Smooth muscle cell (in vitro differentiated cells): ENCODE results near the gene SEPTIN10. TPM values are rescaled to one million over a fixed set of nuclear protein-coding genes. Genes with fewer than 3 reads are reported as not detected.

ENCODE experiments used
- DNase-seq: peaks from one replicate; lab custom pipeline; 2025; ENCODE audit not compliant: unreplicated experiment; lab: John Stamatoyannopoulos, UW
- H2AFZ ChIP-seq: fragments of 200-600 bp; sonication (generic); 2 replicates; pipeline ENCODE4 v1.6.0; 2016; ENCODE audit warnings: antibody characterized with exemption, low read depth, mild to moderate bottlenecking
- H3F3A ChIP-seq: fragments of 200-600 bp; sonication (generic); 2 replicates; pipeline ENCODE4 v1.6.0; 2017; ENCODE audit warnings: antibody characterized with exemption, low read depth
- H3K27ac ChIP-seq: fragments of 200-600 bp; sonication (generic); 2 replicates; pipeline ENCODE4 v1.5.1; 2016; ENCODE audit warnings: low read depth, mild to moderate bottlenecking
- H3K27me3 ChIP-seq: fragments of 200-600 bp; sonication (generic); 2 replicates; pipeline ENCODE4 v1.6.1; 2016; ENCODE audit warnings: low read depth, mild to moderate bottlenecking
- H3K36me3 ChIP-seq: fragments of 200-600 bp; sonication (generic); 2 replicates; pipeline ENCODE4 v1.5.1; 2016; ENCODE audit warnings: low read depth
- H3K4me1 ChIP-seq: fragments of 200-600 bp; sonication (generic); 2 replicates; pipeline ENCODE4 v1.5.1; 2016; ENCODE audit warnings: low read depth
- H3K4me2 ChIP-seq: fragments of 200-600 bp; sonication (generic); 2 replicates; pipeline ENCODE4 v1.6.0; 2016; ENCODE audit warnings: mild to moderate bottlenecking
- H3K4me3 ChIP-seq: fragments of 200-600 bp; sonication (generic); 2 replicates; pipeline ENCODE4 v1.5.1; 2016; ENCODE audit warnings: mild to moderate bottlenecking
- H3K79me2 ChIP-seq: fragments of 200-600 bp; sonication (generic); 2 replicates; pipeline ENCODE4 v1.6.0; 2016; ENCODE audit warnings: low read depth, mild to moderate bottlenecking
- H3K9ac ChIP-seq: fragments of 200-600 bp; sonication (generic); 2 replicates; pipeline ENCODE4 v1.6.0; 2016; ENCODE audit warnings: low read depth
- H3K9me3 ChIP-seq: fragments of 200-600 bp; sonication (generic); replicated peaks from 2 replicates; pipeline ENCODE4 v1.5.1; 2016; ENCODE audit warnings: low read depth
- H4K20me1 ChIP-seq: fragments of 200-600 bp; sonication (generic); 2 replicates; pipeline ENCODE4 v1.6.0; 2016; ENCODE audit warnings: low read depth
- WGBS: methylation state at CpG from one replicate; pipeline ENCODE4 v1.1.7; 2016; ENCODE audit warnings: low lambda C conversion rate; 5-methylcytosine and 5-hydroxymethylcytosine counted together
- polyA plus RNA-seq: library from polyadenylated mRNA; unstranded; fragments of >200 nt; fragmentation: Nextera tagmentation; extraction: Ambion mirVana; gene quantifications from 2 replicates; pipeline ENCODE4 v1.2.1, GENCODE V29; 2016
- total RNA-seq: library from RNA; depleted of rRNA; stranded (reverse); fragments of >200 nt; gene quantifications from 2 replicates; pipeline ENCODE4 v1.2.3, GENCODE V29; 2014
- TF ChIP-seq, protein P1 (sequence below): fragments of 200-600 bp; sonication (generic); IDR thresholded peaks from 2 replicates; pipeline ENCODE4 v1.5.1; 2017; ENCODE audit warnings: borderline replicate concordance, mild to moderate bottlenecking, antibody characterized with exemption; ENCODE audit not compliant: insufficient read depth, poor library complexity, severe bottlenecking

Gene SEPTIN10
- total and polyA plus RNA-seq, 2 experiments from 2014 or later = 39.2 to 92.1 TPM

GRCh38 chr2:109521233-109522062 lies 92.3 kb downstream of the SEPTIN10 start:
- Histone ChIP-seq H2AFZ (no peak overlapping the region), H3K4me1 (no peaks in the 10 kb centered on the region), H3K4me2 (no peak overlapping the region), H3K36me3 (no peaks in the 10 kb centered on the region), H3K79me2 (no peaks in the 10 kb centered on the region), H3K27ac (no peak overlapping the region), H3F3A (no peaks in the 10 kb centered on the region), H4K20me1 (no peaks in the 10 kb centered on the region), H3K27me3 (no peaks in the 10 kb centered on the region), H3K9me3 (no peaks in the 10 kb centered on the region), H3K9ac (no peak overlapping the region), H3K4me3 (no peak overlapping the region)
- 90% methylated on average over 20 of the region's 20 CpGs for WGBS
- no peak for DNase-seq
- TF ChIP-seq, protein P1, sequence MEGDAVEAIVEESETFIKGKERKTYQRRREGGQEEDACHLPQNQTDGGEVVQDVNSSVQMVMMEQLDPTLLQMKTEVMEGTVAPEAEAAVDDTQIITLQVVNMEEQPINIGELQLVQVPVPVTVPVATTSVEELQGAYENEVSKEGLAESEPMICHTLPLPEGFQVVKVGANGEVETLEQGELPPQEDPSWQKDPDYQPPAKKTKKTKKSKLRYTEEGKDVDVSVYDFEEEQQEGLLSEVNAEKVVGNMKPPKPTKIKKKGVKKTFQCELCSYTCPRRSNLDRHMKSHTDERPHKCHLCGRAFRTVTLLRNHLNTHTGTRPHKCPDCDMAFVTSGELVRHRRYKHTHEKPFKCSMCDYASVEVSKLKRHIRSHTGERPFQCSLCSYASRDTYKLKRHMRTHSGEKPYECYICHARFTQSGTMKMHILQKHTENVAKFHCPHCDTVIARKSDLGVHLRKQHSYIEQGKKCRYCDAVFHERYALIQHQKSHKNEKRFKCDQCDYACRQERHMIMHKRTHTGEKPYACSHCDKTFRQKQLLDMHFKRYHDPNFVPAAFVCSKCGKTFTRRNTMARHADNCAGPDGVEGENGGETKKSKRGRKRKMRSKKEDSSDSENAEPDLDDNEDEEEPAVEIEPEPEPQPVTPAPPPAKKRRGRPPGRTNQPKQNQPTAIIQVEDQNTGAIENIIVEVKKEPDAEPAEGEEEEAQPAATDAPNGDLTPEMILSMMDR = no peak

DNA sequence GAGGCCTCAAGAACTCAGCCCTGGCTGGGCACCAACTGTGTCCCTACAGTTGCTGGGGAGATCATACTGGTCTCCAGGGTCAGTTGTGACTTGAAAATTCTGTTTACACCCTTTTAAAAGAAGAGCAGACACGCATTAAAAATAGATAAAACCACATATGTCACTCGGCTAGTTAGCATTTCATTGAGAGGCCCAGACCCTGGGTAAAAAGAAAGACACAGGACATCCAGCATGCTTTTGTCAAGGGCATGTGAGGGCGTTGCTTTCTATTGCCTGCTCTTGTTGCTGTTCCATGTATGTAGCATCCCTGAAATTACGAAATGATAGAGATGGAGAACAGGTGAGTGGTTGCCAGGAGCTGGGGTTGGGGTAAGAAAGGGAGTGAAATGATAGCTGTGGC lies 94.3 kb downstream of the SEPTIN10 start:
- Histone ChIP-seq H3K4me1 (no peaks in the 10 kb centered on the region), H3K36me3 (no peaks in the 10 kb centered on the region), H3K9me3 (no peaks in the 10 kb centered on the region), H3K4me3 (no peak overlapping the region), H3K27ac (no peak overlapping the region), H3F3A (no peaks in the 10 kb centered on the region), H3K79me2 (no peaks in the 10 kb centered on the region), H4K20me1 (no peaks in the 10 kb centered on the region), H2AFZ (no peak overlapping the region), H3K27me3 (no peaks in the 10 kb centered on the region), H3K9ac (no peak overlapping the region), H3K4me2 (no peak overlapping the region)
- WGBS = 82% methylated on average over 4 of the region's 4 CpGs
- DNase-seq = no peak
- TF ChIP-seq, protein P1 = no peak

DNA sequence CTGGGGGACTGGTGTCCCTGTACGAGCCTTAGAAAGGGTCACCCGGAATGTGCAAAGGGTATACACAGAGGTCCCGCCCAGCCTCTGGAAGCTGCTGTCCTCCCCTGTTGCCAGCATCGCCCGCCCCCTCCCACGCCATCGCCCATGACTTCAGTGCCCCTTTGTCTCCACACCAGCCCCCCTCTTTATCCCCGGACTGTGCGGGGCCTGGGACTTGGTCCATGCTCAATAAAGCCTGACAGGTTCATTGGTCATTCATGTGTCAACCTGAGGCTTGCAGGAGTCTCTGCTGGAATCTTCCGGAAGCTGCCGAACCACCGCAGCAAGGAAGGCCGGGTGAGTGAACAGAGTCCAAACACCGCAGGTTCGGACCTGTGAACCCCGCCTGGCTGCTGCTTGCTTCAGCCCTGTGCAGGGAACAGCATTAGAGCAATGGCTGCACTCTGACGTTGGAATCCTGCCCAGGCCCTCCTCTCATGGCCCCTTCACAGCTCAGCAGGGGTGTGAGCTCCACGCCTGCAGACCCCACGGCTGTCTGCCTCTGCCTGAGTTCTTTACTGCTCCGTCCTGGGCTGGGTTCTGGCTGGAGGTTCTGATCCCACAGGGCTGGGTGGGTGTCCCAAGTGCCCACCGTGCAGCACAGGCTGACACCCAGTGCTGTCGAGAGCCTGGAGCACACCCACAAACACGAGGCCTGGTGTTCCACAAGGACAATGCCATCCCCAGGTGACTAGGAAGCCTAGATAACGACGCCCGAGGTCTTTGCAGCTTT lies 96.5 kb downstream of the SEPTIN10 start:
- no peaks in the 10 kb centered on the region for H3K4me1 ChIP-seq
- no peaks in the 10 kb centered on the region for H3K9me3 ChIP-seq
- no peak overlapping the region for H2AFZ ChIP-seq
- TF ChIP-seq, protein P1 = no peak
- H3K79me2 ChIP-seq = no peaks in the 10 kb centered on the region
- no peak overlapping the region for H3K27ac ChIP-seq
- H3K27me3 ChIP-seq = no peaks in the 10 kb centered on the region
- H3K36me3 ChIP-seq = no peaks in the 10 kb centered on the region
- DNase-seq = no peak
- peaks cover 7% of the 10 kb centered on the region for H3F3A ChIP-seq
- H3K9ac ChIP-seq = no peak overlapping the region
- WGBS = 89% methylated on average over 21 of the region's 26 CpGs
- H3K4me2 ChIP-seq = no peak overlapping the region
- H4K20me1 ChIP-seq = no peaks in the 10 kb centered on the region
- no peak overlapping the region for H3K4me3 ChIP-seq
